Measurements from ENCODE around the gene CFAP45.

The CFAP45 gene

GRCh38 chr1:159924025-159924790, 24.2 kb upstream of the CFAP45 start:
- H3K18ac ChIP-seq (ENCODE audit: low read depth in 1 of 2, low read length in 2 of 2) = peak overlapping the region; percentile 93 to 98
- H3K27me3 ChIP-seq (ENCODE audit: control insufficient read depth in 1 of 2, insufficient read depth in 1 of 2, low read length in 2 of 2) = no peaks in the 10 kb centered on the region
- H2BK12ac ChIP-seq (ENCODE audit: low read length in 2 of 2) = peak overlapping the region in 1 of 2 experiments; percentile 76
- H3K79me1 ChIP-seq (replicated peaks; ENCODE audit: low read length, poor library complexity, severe bottlenecking) = peaks cover 4% of the 10 kb centered on the region
- H3K23ac ChIP-seq (ENCODE audit: low read length in 2 of 2) = peak overlapping the region in 1 of 2 experiments; percentile 57
- WGBS = 2% methylated on average over 29 of the region's 31 CpGs
- H2AK5ac ChIP-seq (ENCODE audit: low read length, severe bottlenecking) = peak overlapping the region; percentile 89
- peak overlapping the region; percentile 74 for H4K8ac ChIP-seq (ENCODE audit: low read length)
- peak overlapping the region; percentile 76 for H2BK5ac ChIP-seq (ENCODE audit: low read depth, low read length, poor library complexity, severe bottlenecking)
- peaks cover 37% of the 10 kb centered on the region for H3K4me1 ChIP-seq (ENCODE audit: control insufficient read depth, insufficient read depth, low read depth, low read length)
- peak overlapping the region; percentile 80 to 89 for H3K4ac ChIP-seq (ENCODE audit: low read depth in 1 of 2, low read length in 2 of 2)
- peak overlapping the region; percentile 62 for H2BK15ac ChIP-seq (ENCODE audit: low read depth, poor library complexity, severe bottlenecking)
- peak overlapping the region; percentile 99 for H3K9ac ChIP-seq (ENCODE audit: low read length)
- peak overlapping the region; percentile 90 for H4K91ac ChIP-seq (ENCODE audit: low read length)
- H3K36me3 ChIP-seq (ENCODE audit: control insufficient read depth in 1 of 2, insufficient read depth in 2 of 2, low read depth in 1 of 2, low read length in 2 of 2) = peaks cover 19 to 20% of the 10 kb centered on the region in 2 experiments
- peak overlapping the region; percentile 87 for H3K4me2 ChIP-seq (ENCODE audit: low read length, poor library complexity, severe bottlenecking)
- peak overlapping the region; percentile 92 to 98 for H3K4me3 ChIP-seq (ENCODE audit: insufficient read depth in 1 of 2, low read depth in 1 of 2, low read length in 2 of 2)
- DNase-seq = peak; percentile 93
- peak overlapping the region; percentile 32 for H2AFZ ChIP-seq (ENCODE audit: low read depth, low read length)
- peak overlapping the region in 1 of 2 experiments; percentile 93 for H3K14ac ChIP-seq (ENCODE audit: low read length in 2 of 2)
- peak overlapping the region; percentile 69 for H2BK120ac ChIP-seq (ENCODE audit: low read depth, low read length)
- H3K9me3 ChIP-seq (ENCODE audit: control insufficient read depth, low read length) = no peaks in the 10 kb centered on the region
- H3K27ac ChIP-seq (ENCODE audit: low read length, poor library complexity, severe bottlenecking) = peak overlapping the region; percentile 94

GRCh38 chr1:159923203-159924024, 23.4 kb upstream of the CFAP45 start:
- no peak overlapping the region for H2AFZ ChIP-seq (ENCODE audit: low read depth, low read length)
- H2BK15ac ChIP-seq (ENCODE audit: low read depth, poor library complexity, severe bottlenecking) = peak overlapping the region; percentile 3
- H2BK120ac ChIP-seq (ENCODE audit: low read depth, low read length) = peak overlapping the region; percentile 69
- H4K91ac ChIP-seq (ENCODE audit: low read length) = peak overlapping the region; percentile 90
- peak overlapping the region; percentile 43 to 86 for H2BK12ac ChIP-seq (ENCODE audit: low read length in 2 of 2)
- H3K79me1 ChIP-seq (replicated peaks; ENCODE audit: low read length, poor library complexity, severe bottlenecking) = peaks cover 4% of the 10 kb centered on the region
- peak overlapping the region; percentile 92 for H4K8ac ChIP-seq (ENCODE audit: low read length)
- H3K4me3 ChIP-seq (ENCODE audit: insufficient read depth in 1 of 2, low read depth in 1 of 2, low read length in 2 of 2) = peak overlapping the region; percentile 52 to 98
- peaks cover 27% of the 10 kb centered on the region in 2 experiments for H3K36me3 ChIP-seq (ENCODE audit: control insufficient read depth in 1 of 2, insufficient read depth in 2 of 2, low read depth in 1 of 2, low read length in 2 of 2)
- DNase-seq = peak; percentile 95
- peak overlapping the region; percentile 71 for H3K27ac ChIP-seq (ENCODE audit: low read length, poor library complexity, severe bottlenecking)
- 12% methylated on average over 19 of the region's 20 CpGs for WGBS
- H3K4ac ChIP-seq (ENCODE audit: low read depth in 1 of 2, low read length in 2 of 2) = peak overlapping the region; percentile 42 to 82
- H3K9ac ChIP-seq (ENCODE audit: low read length) = peak overlapping the region; percentile 99
- H3K9me3 ChIP-seq (ENCODE audit: control insufficient read depth, low read length) = no peaks in the 10 kb centered on the region
- H2AK5ac ChIP-seq (ENCODE audit: low read length, severe bottlenecking) = peak overlapping the region; percentile 78
- H3K4me1 ChIP-seq (ENCODE audit: control insufficient read depth, insufficient read depth, low read depth, low read length) = peaks cover 43% of the 10 kb centered on the region
- peak overlapping the region; percentile 76 for H2BK5ac ChIP-seq (ENCODE audit: low read depth, low read length, poor library complexity, severe bottlenecking)
- no peak overlapping the region for H3K23ac ChIP-seq (ENCODE audit: low read length in 2 of 2)
- peak overlapping the region in 1 of 2 experiments; percentile 44 for H3K14ac ChIP-seq (ENCODE audit: low read length in 2 of 2)
- peak overlapping the region; percentile 87 for H3K4me2 ChIP-seq (ENCODE audit: low read length, poor library complexity, severe bottlenecking)
- no peaks in the 10 kb centered on the region for H3K27me3 ChIP-seq (ENCODE audit: control insufficient read depth in 1 of 2, insufficient read depth in 1 of 2, low read length in 2 of 2)
- H3K18ac ChIP-seq (ENCODE audit: low read depth in 1 of 2, low read length in 2 of 2) = peak overlapping the region; percentile 83 to 93

- H3K4ac ChIP-seq (ENCODE audit: low read depth in 1 of 2, low read length in 2 of 2) = peak overlapping the region; percentile 29 to 73
- peaks cover 33 to 34% of the 10 kb centered on the region in 2 experiments for H3K36me3 ChIP-seq (ENCODE audit: control insufficient read depth in 1 of 2, insufficient read depth in 2 of 2, low read depth in 1 of 2, low read length in 2 of 2)
- peak overlapping the region; percentile 92 for H4K8ac ChIP-seq (ENCODE audit: low read length)
- H3K9ac ChIP-seq (ENCODE audit: low read length) = peak overlapping the region; percentile 99
- H3K18ac ChIP-seq (ENCODE audit: low read depth in 1 of 2, low read length in 2 of 2) = peak overlapping the region; percentile 55 to 83
- H2BK15ac ChIP-seq (ENCODE audit: low read depth, poor library complexity, severe bottlenecking) = no peak overlapping the region
- H3K27me3 ChIP-seq (ENCODE audit: control insufficient read depth in 1 of 2, insufficient read depth in 1 of 2, low read length in 2 of 2) = no peaks in the 10 kb centered on the region
- H3K4me1 ChIP-seq (ENCODE audit: control insufficient read depth, insufficient read depth, low read depth, low read length) = peaks cover 45% of the 10 kb centered on the region
- no peak overlapping the region for H2BK120ac ChIP-seq (ENCODE audit: low read depth, low read length)
- peak; percentile 76 for DNase-seq
- H2AFZ ChIP-seq (ENCODE audit: low read depth, low read length) = no peak overlapping the region
- H3K79me1 ChIP-seq (replicated peaks; ENCODE audit: low read length, poor library complexity, severe bottlenecking) = peaks cover 5% of the 10 kb centered on the region
- H3K14ac ChIP-seq (ENCODE audit: low read length in 2 of 2) = peak overlapping the region in 1 of 2 experiments; percentile 77
- peak overlapping the region; percentile 71 for H3K27ac ChIP-seq (ENCODE audit: low read length, poor library complexity, severe bottlenecking)
- peak overlapping the region in 1 of 2 experiments; percentile 35 for H3K23ac ChIP-seq (ENCODE audit: low read length in 2 of 2)
- H3K9me3 ChIP-seq (ENCODE audit: control insufficient read depth, low read length) = no peaks in the 10 kb centered on the region
- H3K4me3 ChIP-seq (ENCODE audit: insufficient read depth in 1 of 2, low read depth in 1 of 2, low read length in 2 of 2) = peak overlapping the region; percentile 37 to 98
- H4K91ac ChIP-seq (ENCODE audit: low read length) = peak overlapping the region; percentile 55
- H2BK12ac ChIP-seq (ENCODE audit: low read length in 2 of 2) = peak overlapping the region in 1 of 2 experiments; percentile 86
- no peak overlapping the region for H2BK5ac ChIP-seq (ENCODE audit: low read depth, low read length, poor library complexity, severe bottlenecking)
- 52% methylated on average over 7 of the region's 8 CpGs for WGBS
- peak overlapping the region; percentile 17 for H2AK5ac ChIP-seq (ENCODE audit: low read length, severe bottlenecking)
- H3K4me2 ChIP-seq (ENCODE audit: low read length, poor library complexity, severe bottlenecking) = peak overlapping the region; percentile 87
Observed at GRCh38 chr1:159922511-159923202, 22.7 kb upstream of the CFAP45 start.

Data from mesenchymal stem cell (in vitro differentiated cells and primary cell).